Spleen (tissue), 11 donors: ENCODE data around the gene PHLDB2. TPM values are rescaled to one million over a fixed set of nuclear protein-coding genes. Genes with fewer than 3 reads are reported as not detected.

Source experiments
- DNase-seq: peaks from one replicate; pipeline ENCODE4 v3.0.0-alpha.2; 2020
- H3K27ac ChIP-seq, 8 donors: fragments of 200-600 bp; sonication (generic) in 7 of 8; 1 replicate in 4 of 8; 2 replicates in 4 of 8; pipeline versions ENCODE4 v1.5.0 to v1.8.0; 2016 to 2021; ENCODE audit warnings: inconsistent platforms in 4 of 8, mild to moderate bottlenecking in 4 of 8, moderate library complexity in 1 of 8
- H3K27me3 ChIP-seq, 7 donors: fragments of 200-600 bp; sonication (generic) in 6 of 7; replicated peaks in 1 of 7; 1 replicate in 4 of 7; 2 replicates in 3 of 7; pipeline versions ENCODE4 v1.5.0 to v1.8.0; 2016 to 2021; ENCODE audit warnings: inconsistent platforms in 3 of 7, mild to moderate bottlenecking in 1 of 7
- H3K36me3 ChIP-seq, 6 donors: fragments of 200-600 bp; sonication (generic) in 5 of 6; 1 replicate in 4 of 6; 2 replicates in 2 of 6; pipeline versions ENCODE4 v1.5.0 to v1.8.0; 2016 to 2021; ENCODE audit warnings: inconsistent platforms in 2 of 6
- H3K4me1 ChIP-seq, 6 donors: fragments of 200-600 bp; sonication (generic) in 5 of 6; 1 replicate in 3 of 6; 2 replicates in 3 of 6; pipeline versions ENCODE4 v1.5.0 to v1.8.0; 2016 to 2021; ENCODE audit warnings: inconsistent platforms in 3 of 6
- H3K4me3 ChIP-seq, 8 donors: fragments of 200-600 bp; sonication (generic) in 7 of 8; 1 replicate in 4 of 8; 2 replicates in 4 of 8; pipeline versions ENCODE4 v1.5.0 to v1.8.0; 2016 to 2021; ENCODE audit warnings: inconsistent platforms in 4 of 8, mild to moderate bottlenecking in 4 of 8, moderate library complexity in 2 of 8
- H3K9me3 ChIP-seq, 8 donors: fragments of 200-600 bp; sonication (generic) in 7 of 8; 1 replicate in 4 of 8; 2 replicates in 4 of 8; pipeline versions ENCODE4 v1.5.0 to v1.8.0; 2016 to 2021; ENCODE audit warnings: inconsistent platforms in 4 of 8
- POLR2A ChIP-seq, 3 donors: fragments of 450-650 bp; IDR thresholded peaks; one replicate each; pipeline ENCODE4 v1.5.1; 2017; ENCODE audit warnings: antibody characterized with exemption in 3 of 3, mild to moderate bottlenecking in 1 of 3
- POLR2AphosphoS5 ChIP-seq, 3 donors: sonication (generic); formaldehyde crosslinking; IDR thresholded peaks; one replicate each; pipeline ENCODE4 v1.5.1; 2017; ENCODE audit warnings: antibody characterized with exemption in 3 of 3
- WGBS, 5 donors: extraction: QIAGEN DNeasy Blood & Tissue Kit in 3 of 5; methylation state at CpG; one replicate each; pipeline versions ENCODE4 v1.1.5 to v1.1.7; 2013 to 2018; 5-methylcytosine and 5-hydroxymethylcytosine counted together
- intact Hi-C: fragments of 100-400 bp; cut with DNase I; formaldehyde crosslinking; loops from one replicate; pipeline ENCODE4 v1.15.0; 2023; ENCODE audit warnings: low total_unique reads
- polyA plus RNA-seq, 3 donors: library from polyadenylated mRNA; stranded (reverse); fragments of 200-250 nt; gene quantifications; one replicate each; pipeline ENCODE4 v1.2.1, GENCODE V29; 2013
- total RNA-seq, 7 donors: library from RNA; depleted of rRNA in 3 of 7; stranded (reverse); fragments of >200 nt in 3 of 7; fragmentation: NEBNext Ultra II Directional in 4 of 7; extraction: Animal tissue kit (Norgen Biotek cat#: 25700) in 4 of 7; gene quantifications; one replicate each; pipeline versions ENCODE4 v1.1.0 to v1.2.1, GENCODE V29; 2016 to 2021
- TF ChIP-seq, protein P1 (sequence below), 11 experiments: fragments of 200-600 bp in 7 of 11; fragments of 450-650 bp in 4 of 11; sonication (generic) in 4 of 11; IDR thresholded peaks in 8 of 11; conservative IDR thresholded peaks in 3 of 11; 1 replicate in 7 of 11; 2 replicates in 4 of 11; pipeline versions ENCODE4 v1.4.0 to v1.8.0; 2016 to 2021; ENCODE audit warnings: antibody characterized with exemption in 11 of 11, inconsistent platforms in 4 of 11, mild to moderate bottlenecking in 1 of 11
- donor health status: healthy with polysubstance abuse.
- donor health status: DM: no; HTN: no; CAD: no; lungs with moderate emphysema.
- donor health status: DM: no; HTN: no; CAD: no.
- donor health status: Bipolar disorder and iron deficiency.
- donor health status: healthy.
- donor health status: DM: no; HTN: no; CAD: no.
- donor health status: DM: yes; HTN: yes; CAD: no.

PHLDB2 gene
- total and polyA plus RNA-seq, 10 donors: 4.7 to 78.6 (median 42.3) TPM

DNA sequence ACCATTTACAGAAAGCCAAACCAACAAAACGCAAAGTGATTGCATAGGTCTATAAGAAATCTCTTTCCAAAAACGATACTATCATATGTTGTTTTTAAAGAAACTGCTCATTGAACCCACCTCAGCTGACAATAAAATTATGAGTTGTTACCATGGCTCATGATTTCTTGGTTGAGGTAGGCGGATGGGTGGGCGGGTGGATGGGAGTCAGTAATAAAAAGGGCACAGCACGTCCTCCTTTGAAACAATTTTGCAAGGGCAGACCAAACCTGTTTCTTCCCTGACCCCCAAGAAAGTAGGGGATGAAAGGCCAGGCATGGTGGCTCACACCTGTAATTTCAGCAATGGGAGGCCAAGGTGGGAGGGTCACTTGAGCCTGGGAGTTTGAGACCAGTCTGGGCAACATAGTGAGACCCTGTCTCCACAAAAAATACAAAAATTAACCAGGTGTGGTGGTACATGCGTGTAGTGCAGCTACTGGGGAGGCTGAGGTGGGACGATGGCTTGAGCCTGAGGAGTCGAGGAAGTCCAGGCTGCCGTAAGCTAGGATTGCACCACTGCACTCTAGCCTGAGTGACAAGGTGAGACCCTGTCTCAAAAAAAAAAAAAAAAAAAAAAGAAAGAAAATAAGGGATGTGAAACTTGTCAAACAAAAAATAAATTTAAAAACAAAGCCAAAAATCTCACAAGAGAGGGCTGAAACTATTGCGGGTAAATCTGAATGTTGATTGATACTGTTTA, 121.8 kb downstream of the PHLDB2 start:
- DNase-seq: no peak
- H3K4me3 ChIP-seq: peak overlapping the region in 2 of 8 donors; percentile 4 to 19
- no peak overlapping the region for H3K27ac ChIP-seq
- no peak for TF ChIP-seq POLR2AphosphoS5 (IDR thresholded peaks at IDR 0.05)
- no peak for TF ChIP-seq POLR2A (IDR thresholded peaks at IDR 0.05)
- TF ChIP-seq, protein P1, sequence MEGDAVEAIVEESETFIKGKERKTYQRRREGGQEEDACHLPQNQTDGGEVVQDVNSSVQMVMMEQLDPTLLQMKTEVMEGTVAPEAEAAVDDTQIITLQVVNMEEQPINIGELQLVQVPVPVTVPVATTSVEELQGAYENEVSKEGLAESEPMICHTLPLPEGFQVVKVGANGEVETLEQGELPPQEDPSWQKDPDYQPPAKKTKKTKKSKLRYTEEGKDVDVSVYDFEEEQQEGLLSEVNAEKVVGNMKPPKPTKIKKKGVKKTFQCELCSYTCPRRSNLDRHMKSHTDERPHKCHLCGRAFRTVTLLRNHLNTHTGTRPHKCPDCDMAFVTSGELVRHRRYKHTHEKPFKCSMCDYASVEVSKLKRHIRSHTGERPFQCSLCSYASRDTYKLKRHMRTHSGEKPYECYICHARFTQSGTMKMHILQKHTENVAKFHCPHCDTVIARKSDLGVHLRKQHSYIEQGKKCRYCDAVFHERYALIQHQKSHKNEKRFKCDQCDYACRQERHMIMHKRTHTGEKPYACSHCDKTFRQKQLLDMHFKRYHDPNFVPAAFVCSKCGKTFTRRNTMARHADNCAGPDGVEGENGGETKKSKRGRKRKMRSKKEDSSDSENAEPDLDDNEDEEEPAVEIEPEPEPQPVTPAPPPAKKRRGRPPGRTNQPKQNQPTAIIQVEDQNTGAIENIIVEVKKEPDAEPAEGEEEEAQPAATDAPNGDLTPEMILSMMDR (IDR thresholded peaks at IDR 0.05 in 8 of 11, conservative IDR thresholded peaks at IDR 0.05 in 3 of 11): no peak
- 78 to 83% (median 79%) methylated on average over 10 of the region's 10 CpGs for WGBS, 5 donors
- H3K27me3 ChIP-seq: no peaks in the 10 kb centered on the region
- peaks cover 20 to 69% (median 40%) of the 10 kb centered on the region in 6 donors for H3K4me1 ChIP-seq
- intact Hi-C loops: no loop called here
- peaks cover 0 to 22% (median 0%) of the 10 kb centered on the region in 6 donors for H3K36me3 ChIP-seq
- no peaks in the 10 kb centered on the region for H3K9me3 ChIP-seq

DNA sequence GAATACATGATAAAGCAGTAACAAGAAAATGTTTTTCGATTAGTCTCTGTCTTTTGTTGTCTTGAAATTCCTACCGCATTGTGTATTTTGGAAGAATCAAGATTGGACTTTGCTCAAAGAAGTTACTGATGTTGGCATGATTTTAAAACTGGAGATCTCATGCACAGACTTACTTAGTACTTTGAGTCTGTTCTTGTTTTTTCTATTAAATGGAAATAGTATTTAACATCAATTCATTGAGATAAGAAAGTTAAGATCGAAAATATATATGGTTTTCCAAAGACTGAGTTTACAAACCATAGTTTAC, 122.3 kb downstream of the PHLDB2 start:
- Histone ChIP-seq H3K27ac (no peak overlapping the region), H3K9me3 (no peaks in the 10 kb centered on the region), H3K4me1 (peaks cover 20 to 69% (median 40%) of the 10 kb centered on the region in 6 donors), H3K36me3 (peaks cover 0 to 27% (median 2%) of the 10 kb centered on the region in 6 donors), H3K27me3 (no peaks in the 10 kb centered on the region), H3K4me3 (no peak overlapping the region)
- WGBS, 5 donors: 84 to 93% (median 92%) methylated on average over 3 of the region's 3 CpGs
- TF ChIP-seq POLR2A (IDR thresholded peaks at IDR 0.05) (no peak), POLR2AphosphoS5 (IDR thresholded peaks at IDR 0.05) (no peak)
- TF ChIP-seq, protein P1 (IDR thresholded peaks at IDR 0.05 in 8 of 11, conservative IDR thresholded peaks at IDR 0.05 in 3 of 11): no peak
- intact Hi-C loops: no loop called here
- DNase-seq: no peak

DNA sequence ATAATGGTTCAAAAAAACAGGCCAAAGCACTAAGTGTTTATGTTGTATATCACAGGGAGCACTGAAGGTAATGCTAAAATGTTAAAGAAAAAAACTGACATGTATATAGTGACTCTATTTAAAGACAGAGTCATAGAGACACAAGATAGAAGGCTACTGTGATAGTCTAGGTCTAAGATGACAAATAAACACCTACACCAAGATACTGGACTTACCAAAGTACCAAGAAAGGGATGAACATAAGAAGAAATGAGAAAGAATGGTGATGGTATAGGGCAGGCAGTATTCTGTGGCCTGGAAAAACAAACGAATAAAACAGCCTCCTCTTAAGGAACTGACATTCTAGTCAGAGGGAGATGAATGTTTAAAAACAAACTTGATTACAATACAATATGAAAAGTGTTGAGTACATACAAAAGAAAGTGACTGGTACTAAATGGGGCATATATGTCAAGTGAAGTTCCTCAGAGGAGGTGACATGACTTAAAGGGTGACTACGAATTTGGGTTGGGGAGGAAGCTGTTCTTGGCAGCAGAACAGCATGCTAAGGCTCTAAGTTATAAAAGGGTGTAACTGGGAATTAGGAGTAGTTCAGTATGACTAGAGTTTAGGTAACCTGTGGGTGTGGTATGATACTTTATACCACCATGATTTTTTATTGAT, 125.7 kb downstream of the PHLDB2 start:
- Histone ChIP-seq H3K27ac (no peak overlapping the region), H3K4me3 (no peak overlapping the region), H3K36me3 (peaks cover 0 to 59% (median 29%) of the 10 kb centered on the region in 6 donors), H3K9me3 (no peaks in the 10 kb centered on the region), H3K27me3 (no peaks in the 10 kb centered on the region), H3K4me1 (peaks cover 20 to 69% (median 35%) of the 10 kb centered on the region in 6 donors)
- DNase-seq: no peak
- intact Hi-C loops: no loop called here
- TF ChIP-seq POLR2A (IDR thresholded peaks at IDR 0.05): no peak
- TF ChIP-seq, protein P1 (IDR thresholded peaks at IDR 0.05 in 8 of 11, conservative IDR thresholded peaks at IDR 0.05 in 3 of 11): no peak
- TF ChIP-seq POLR2AphosphoS5 (IDR thresholded peaks at IDR 0.05): no peak
- WGBS, 5 donors: 35 to 59% (median 42%) methylated on average over 2 of the region's 2 CpGs

DNA sequence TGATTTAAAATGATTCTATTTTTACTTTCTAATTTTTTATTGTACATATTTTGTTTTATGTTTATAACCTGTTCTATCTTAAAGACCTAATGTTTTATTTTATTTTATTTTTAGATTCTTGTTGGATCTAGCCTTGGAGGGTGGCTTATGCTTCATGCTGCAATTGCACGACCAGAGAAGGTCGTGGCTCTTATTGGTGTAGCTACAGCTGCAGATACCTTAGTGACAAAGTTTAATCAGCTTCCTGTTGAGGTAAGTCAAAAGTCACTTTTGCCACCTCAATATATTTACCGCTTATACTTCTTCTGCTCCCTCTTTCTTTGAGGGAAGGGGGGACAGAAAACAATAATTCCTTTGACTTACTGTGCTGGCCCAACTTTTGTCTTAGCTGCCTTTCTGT, 127.7 kb downstream of the PHLDB2 start:
- Histone ChIP-seq H3K4me1 (peaks cover 4 to 49% (median 15%) of the 10 kb centered on the region in 6 donors), H3K4me3 (no peak overlapping the region), H3K27ac (no peak overlapping the region), H3K36me3 (peaks cover 0 to 78% (median 39%) of the 10 kb centered on the region in 6 donors), H3K27me3 (no peaks in the 10 kb centered on the region), H3K9me3 (no peaks in the 10 kb centered on the region)
- 75 to 84% (median 80%) methylated on average over 3 of the region's 3 CpGs for WGBS, 5 donors
- intact Hi-C loops: no loop called here
- DNase-seq: no peak
- no peak for TF ChIP-seq POLR2AphosphoS5 (IDR thresholded peaks at IDR 0.05)
- TF ChIP-seq POLR2A (IDR thresholded peaks at IDR 0.05): no peak
- TF ChIP-seq, protein P1 (IDR thresholded peaks at IDR 0.05 in 8 of 11, conservative IDR thresholded peaks at IDR 0.05 in 3 of 11): no peak
